GM12874 (cell line): ENCODE data around the gene PRKAA1.

Experiments used
- CTCF ChIP-seq: IDR thresholded peaks from 2 replicates; pipeline ENCODE4 v1.5.1; 2011; ENCODE audit warnings: low read depth, mild to moderate bottlenecking, control low read depth, low read length, moderate library complexity; ENCODE audit not compliant: insufficient read depth

PRKAA1 gene

GRCh38 chr5:40834849-40835787 lies 36.9 kb upstream of the PRKAA1 start, which contains the start of gene RPL37:
Gene RPL37, minus strand, starts transcription at chr5:40835222. Its CDS starts 37 bp downstream, at chr5:40835185.
- TF ChIP-seq CTCF: no peak

- TF ChIP-seq CTCF: no peak
Measured at GRCh38 chr5:40834391-40834848, 36.2 kb upstream of the PRKAA1 start.

- TF ChIP-seq CTCF: no peak
Measured at GRCh38 chr5:40833712-40834229, 35.6 kb upstream of the PRKAA1 start.

- TF ChIP-seq CTCF: no peak
Measured at GRCh38 chr5:40832345-40832744, 34.2 kb upstream of the PRKAA1 start.

DNA sequence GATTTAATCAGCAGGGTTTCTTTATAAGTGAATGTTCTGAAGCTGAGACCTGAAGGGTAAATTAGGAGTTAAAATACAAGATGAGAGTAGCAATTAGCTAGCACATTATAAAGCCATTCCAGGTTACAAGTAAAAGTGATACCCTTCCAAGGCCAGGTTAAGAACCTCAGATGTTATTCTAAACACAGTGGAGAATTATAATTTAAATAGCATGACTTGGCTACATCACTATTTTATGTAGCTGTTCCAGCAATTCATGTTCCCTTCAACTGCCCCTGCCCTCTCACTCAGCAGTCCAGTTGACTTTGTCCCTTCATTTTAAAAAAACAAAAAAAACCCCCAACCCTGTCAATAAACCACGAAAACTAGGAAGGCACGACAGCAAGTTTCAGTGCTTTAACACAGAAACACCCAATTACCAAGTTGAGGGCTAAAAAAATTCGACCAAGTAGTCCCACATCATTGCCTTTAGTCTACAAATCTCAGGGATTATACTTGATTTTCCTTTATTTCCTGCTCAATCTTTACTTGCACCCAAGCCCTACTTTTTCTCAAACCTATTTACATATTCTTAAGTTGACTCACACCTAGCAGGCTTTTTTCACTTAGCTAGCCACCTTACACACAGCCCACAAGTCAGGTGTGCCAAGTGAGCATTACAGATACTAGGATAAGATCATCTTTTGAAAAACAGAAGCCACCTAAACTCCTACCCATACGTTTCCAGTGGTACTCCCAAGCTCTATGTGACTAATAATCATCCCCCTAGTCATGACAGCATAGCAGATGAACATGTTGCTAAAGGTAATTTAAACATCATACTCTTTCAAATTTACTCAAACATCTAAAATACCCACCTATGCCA lies 33.4 kb upstream of the PRKAA1 start:
- no peak for TF ChIP-seq CTCF

- TF ChIP-seq CTCF: no peak
Measured at GRCh38 chr5:40829748-40830533, 31.8 kb upstream of the PRKAA1 start.
